KBM-7 (cell line): ENCODE measurements around the gene NSUN7.
"Not testable (repeated sequence)": the region's sequence is repeated elsewhere in the genome, so short reads cannot be mapped to it uniquely, and the experiment has no call there.

ENCODE experiments used
- DNase-seq: peaks from one replicate; pipeline ENCODE4 v3.0.0-alpha.2; 2015
- in situ Hi-C: fragments of 300-500 bp; cut with MboI; formaldehyde crosslinking; loops from 2 replicates; pipeline ENCODE4 v1.14.3; 2020; ENCODE audit warnings: low sequenced_read_pairs, low pct_unique_long_range_greater_than_20kb, mixed read lengths

NSUN7 gene

GRCh38 chr4:40808926-40809457, 59.2 kb downstream of the NSUN7 start:
- in situ Hi-C loops = no loop called here
- DNase-seq = no peak

GRCh38 chr4:40811956-40812355, 62.2 kb downstream of the NSUN7 start:
- DNase-seq = no peak
- in situ Hi-C loops = no loop called here

- DNase-seq = no peak
- in situ Hi-C loops = no loop called here
Observed at GRCh38 chr4:40812386-40812785, 62.6 kb downstream of the NSUN7 start.

GRCh38 chr4:40812856-40813255, 63.1 kb downstream of the NSUN7 start:
- DNase-seq = no peak
- in situ Hi-C loops = no loop called here

DNA sequence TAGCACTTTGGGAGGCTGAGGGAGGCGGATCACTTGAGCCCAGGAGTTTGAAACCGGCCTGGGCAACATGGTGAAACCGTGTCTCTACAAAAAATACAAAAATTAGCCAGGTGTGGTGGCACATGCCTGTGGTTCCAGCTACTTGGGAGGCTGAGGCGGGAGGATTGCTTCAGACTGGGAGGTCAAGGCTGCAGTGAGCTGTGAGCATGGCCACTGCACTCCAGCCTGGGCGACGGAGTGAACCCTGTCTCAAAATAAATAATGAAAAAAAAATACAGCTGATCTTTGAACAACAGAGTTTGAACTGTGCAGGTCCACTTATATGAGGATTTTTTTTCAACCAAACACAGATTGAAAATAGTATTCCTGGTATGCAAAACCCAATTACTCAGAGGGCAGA, 67.4 kb downstream of the NSUN7 start:
- DNase-seq, in situ Hi-C loops: not testable (repeated sequence)

DNA sequence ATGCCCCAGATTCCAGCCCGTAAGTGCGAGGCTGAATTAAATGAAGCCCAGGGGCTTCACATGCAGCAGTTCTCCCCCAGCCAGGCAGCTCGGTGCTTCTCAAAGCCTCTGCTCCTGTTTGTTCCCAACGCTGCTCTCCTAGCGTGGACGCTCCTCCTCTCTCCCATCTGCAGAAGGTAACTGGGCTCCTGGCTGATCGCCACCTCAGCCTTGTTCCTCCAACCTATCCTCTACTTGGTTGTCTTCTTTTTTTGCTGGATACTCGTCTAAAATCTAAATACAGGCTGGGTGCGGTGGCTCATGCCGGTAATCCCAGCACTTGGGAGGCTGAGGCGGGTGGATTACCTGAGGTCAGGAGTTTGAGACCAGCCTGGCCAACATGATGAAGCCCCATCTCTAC, 70.3 kb downstream of the NSUN7 start:
- DNase-seq = no peak
- in situ Hi-C loops = no loop called here

DNA sequence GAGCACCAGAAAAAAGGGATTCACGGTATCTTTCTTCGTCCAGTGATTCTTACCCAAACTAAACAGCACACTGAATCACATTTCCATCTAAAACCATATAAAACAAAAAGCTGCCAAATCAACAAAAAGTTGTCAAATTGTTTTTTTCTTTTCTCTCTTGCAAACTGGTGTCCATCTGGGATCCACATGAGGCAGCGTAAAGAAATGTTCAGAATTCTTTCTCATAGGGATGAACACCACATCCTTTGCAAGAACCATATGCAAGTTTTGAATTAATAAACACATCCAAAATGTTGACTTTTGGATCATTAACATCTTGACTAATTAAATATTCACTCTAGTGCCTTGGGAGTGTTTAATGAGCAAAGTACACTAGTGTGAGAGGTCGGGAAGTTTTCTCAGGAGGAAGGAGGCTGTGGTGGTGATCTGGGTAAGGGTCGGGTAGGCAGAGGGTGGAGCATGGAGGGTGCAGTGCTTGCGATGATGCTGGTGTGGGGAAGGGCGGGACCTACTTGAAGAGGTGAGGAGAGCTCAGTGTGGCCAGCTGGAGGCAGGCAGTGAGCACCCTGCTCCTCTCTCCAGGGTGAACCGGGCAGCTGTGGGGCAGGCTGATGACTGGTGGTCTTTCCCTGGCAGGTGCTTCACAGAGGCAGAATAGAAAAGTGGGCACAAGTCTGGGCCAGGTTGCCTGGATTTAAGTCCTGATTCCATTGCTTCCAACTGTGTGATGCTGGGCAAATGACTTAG, 72.8 kb downstream of the NSUN7 start:
- in situ Hi-C loops = no loop called here
- DNase-seq = no peak

DNA sequence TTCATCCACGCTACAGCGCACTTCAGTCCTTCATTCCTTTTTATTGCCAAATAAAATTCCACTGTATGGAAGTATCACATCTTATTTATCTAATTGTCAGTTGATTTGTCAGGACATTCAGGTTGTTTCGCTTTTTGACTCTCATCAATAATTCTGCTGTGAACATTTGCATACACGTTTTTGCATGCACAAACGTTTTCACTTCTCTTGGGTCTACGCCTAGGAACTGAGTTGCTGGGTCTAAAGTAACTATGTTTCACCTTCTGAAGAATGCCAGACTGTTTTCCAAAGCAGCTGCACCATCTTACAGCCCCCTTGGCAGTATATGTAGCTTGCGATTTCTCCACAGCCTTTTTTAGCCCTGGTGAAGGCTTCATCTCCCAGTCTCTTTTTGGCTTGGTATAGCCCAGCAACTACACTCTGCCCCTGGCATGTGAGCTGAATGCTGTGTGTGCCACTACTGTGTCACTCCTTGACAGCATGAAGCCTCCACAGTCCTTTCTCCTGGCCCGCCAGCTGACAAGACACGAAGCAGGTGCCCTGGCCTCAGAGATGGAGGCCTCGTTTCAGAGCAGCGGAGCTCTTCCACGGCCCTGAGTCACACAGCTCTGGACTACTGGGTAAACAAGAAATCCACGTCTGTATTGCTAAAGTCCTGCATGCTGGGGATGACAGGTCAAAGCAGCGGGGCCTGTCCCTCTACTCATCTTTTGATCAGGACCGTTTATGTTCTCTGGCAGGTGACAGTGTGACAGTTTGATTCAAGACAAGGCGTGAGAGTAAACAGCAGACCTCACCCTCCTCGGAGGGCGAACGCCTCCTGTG, 75.5 kb downstream of the NSUN7 start:
- DNase-seq = no peak
- in situ Hi-C loops = no loop called here

DNA sequence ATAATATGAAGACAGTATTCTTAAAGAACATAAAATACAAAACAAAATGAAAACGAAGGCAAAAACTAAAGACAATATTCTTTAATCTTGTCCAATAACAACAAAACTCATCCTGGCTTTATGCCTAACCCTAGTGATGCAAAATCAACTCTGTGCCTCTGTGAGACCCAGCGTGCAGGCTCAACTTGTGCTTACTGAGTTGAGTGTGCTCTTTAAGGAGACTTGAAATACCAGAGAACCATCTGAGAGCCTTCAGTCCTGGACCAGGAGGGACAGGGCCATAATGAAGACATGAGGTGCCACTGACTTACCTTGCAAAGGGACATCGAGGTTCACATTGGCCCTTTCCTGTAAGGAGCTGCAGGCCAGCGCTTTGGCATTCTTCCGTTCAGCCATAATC, 77.1 kb downstream of the NSUN7 start:
- DNase-seq = no peak
- in situ Hi-C loops = no loop called here

- in situ Hi-C loops = no loop called here
- DNase-seq = no peak
Observed at GRCh38 chr4:40827758-40828157, 78.0 kb downstream of the NSUN7 start.

DNA sequence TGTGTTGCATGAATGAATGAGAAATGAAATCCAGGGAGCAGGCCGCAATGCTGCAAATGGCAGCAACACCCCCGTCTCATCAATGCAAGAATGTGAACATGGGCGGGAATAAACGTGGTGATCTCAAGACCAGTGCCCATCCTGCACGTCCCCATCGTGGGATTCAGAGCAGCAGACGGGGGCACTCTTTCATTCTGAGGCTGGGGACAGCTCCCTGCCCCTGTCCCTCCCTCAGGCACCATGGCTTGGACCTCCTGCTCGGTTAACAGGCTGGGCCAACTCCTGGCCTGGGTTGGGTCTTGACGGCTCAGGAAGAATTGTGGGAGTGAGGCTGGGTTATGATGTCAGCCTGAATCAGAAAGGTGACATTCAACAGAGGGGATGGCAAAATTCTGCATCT, 78.9 kb downstream of the NSUN7 start:
- no peak for DNase-seq
- in situ Hi-C loops = no loop called here

DNA sequence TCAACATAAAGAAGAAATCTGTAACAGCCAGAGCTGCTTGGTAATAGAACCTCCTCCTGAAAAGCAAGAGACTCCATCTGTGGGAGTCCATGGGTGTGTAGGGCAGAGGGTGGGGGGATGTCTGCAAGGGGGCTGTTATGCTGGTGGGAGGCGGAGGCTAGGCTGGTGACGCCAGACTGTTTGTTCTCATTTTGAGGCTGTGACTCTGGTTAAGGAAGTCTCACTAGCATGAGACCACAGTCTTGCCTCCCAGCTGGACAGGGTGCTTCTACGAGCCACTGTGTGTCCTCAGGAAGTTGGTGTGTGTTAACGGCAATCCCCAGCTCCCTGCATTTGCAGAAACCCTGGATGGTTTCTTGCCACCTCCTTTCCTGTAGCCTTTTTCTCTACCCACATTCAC, 79.8 kb downstream of the NSUN7 start:
- in situ Hi-C loops = no loop called here

GRCh38 chr4:40831146-40831907, 81.6 kb downstream of the NSUN7 start:
- no peak for DNase-seq
- in situ Hi-C loops = no loop called here

More for the DNA sequence above, 79.8 kb downstream of the NSUN7 start:
- peak; percentile 37 for DNase-seq

- in situ Hi-C loops = no loop called here
- DNase-seq = no peak
Observed at GRCh38 chr4:40832175-40832574, 82.4 kb downstream of the NSUN7 start.

DNA sequence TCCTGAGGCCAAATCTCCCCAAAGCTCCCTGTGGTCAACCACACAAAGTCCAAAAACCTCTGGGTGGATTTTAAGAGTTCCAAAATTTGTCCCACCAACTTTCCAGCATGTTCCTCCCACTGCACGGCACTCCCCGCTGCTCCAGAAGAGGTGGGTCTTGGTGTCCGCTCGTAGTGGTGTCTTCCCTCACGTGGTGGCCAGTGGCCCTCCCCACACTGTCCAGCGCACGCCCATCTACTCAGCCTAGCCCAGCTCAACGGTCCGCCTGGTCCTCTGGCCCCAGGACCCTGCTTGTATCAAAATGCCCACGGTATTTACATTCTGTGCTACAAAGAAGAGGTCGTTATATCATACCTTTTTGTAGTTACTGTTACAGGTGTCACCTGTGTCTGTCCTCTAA, 83.5 kb downstream of the NSUN7 start:
- in situ Hi-C loops = no loop called here

DNA sequence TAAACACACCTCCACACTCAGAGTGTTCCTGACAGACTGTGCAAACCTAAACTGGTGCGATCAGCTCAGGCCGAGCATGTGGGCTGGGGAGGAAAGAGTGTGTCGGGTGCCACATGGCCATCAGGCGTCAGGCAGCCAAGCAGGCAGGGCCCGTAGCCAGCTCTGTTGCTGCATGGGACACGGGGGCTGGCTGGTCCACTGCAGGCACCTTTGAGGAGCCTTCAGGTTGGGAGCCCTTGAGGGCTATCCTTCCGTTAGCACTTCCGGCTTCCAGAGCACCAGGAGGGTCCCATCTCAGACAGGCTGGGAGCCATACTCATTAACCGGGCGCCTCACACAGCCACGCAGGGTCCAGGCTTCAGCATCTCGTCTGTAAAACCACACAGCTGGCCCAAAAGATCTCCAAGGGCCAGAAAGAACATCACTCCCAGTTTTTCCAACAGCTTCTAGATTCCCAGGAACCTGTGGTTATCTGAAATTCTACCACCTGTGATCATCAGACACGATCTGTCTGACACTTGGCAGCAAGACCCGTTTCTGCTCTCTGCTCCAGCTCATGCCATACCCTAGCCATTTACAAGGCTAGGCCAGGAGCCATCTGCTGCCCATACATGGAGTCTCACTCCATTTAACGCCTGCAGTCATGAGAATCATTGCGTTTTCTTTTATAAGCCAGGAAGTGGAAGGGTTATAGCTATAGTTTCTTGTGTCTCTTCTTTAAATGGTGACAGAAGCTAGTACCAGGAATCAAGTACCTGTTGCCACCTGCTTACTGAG, 87.5 kb downstream of the NSUN7 start:
- DNase-seq = no peak
- in situ Hi-C loops = no loop called here

More for the DNA sequence above, 83.5 kb downstream of the NSUN7 start:
- no peak for DNase-seq

DNA sequence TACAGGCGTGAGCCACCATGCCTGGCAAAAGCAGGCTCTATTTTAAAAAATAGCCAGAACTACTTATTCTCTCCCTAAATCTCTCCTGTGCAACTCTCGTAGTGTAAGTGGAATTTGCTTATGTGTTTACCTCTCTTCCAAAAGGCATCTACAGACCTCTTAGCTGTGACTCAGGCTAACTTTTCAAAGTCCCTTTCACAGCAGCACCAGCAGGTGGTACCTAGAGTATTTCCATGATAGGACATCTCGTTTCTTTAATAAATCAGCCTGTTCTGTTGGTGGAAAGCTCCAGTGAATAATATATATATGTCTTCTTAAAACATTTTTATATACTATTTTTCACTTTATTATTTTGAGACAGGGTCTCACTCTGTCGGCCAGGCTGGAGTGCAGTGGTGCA, 89.0 kb downstream of the NSUN7 start:
- DNase-seq = no peak
- in situ Hi-C loops = no loop called here

DNA sequence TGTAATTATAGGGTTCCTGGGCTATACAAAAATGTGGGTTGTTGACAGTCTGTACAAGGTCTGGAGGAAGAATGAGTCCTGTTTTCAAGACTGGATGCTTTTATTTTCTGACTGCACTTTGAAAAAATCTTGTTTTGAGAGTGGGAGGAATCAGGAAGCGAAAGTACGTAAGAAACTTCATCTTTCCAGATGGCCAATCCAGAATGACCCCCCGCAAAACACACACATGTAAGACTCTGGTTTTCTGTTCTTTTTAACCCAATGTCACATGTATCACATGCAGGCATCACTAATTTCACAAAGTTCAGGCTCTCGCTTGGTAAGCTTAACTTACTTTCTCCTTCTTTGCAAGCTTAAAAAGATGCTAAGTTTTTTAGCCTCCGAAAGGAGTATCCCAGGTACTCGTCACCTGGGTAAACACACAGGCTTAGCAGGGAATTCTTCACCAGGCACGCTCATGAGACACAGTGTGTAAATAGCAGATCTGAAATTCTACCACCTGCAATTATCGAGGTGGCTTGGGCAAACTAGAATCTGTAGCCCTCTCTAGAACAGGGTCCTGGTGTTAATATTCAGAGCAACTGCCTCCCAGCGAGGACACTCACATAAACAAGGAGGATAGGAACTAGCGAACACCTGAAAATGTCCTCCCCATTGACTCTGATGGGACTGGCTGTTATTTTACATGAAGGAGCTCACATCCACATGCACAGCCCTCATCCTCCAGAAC, 90.7 kb downstream of the NSUN7 start:
- in situ Hi-C loops = no loop called here
- no peak for DNase-seq
